Breast epithelium (tissue), 3 donors: Measurements from ENCODE around the gene LMOD1.

Experiments used
- POLR2A ChIP-seq: fragments of 450-650 bp; IDR thresholded peaks from one replicate; pipeline ENCODE4 v1.6.1; 2016; ENCODE audit warnings: antibody characterized with exemption, mild to moderate bottlenecking, moderate library complexity
- POLR2AphosphoS5 ChIP-seq, 3 donors: sonication (generic); formaldehyde crosslinking; IDR thresholded peaks; one replicate each; pipeline ENCODE4 v1.6.1; 2017; ENCODE audit warnings: antibody characterized with exemption in 3 of 3
- TF ChIP-seq, protein P1 (sequence below), 3 donors: fragments of 450-650 bp; IDR thresholded peaks; one replicate each; pipeline ENCODE4 v1.5.1; 2016 to 2017; ENCODE audit warnings: antibody characterized with exemption in 3 of 3, mild to moderate bottlenecking in 3 of 3, moderate library complexity in 3 of 3

DNA sequence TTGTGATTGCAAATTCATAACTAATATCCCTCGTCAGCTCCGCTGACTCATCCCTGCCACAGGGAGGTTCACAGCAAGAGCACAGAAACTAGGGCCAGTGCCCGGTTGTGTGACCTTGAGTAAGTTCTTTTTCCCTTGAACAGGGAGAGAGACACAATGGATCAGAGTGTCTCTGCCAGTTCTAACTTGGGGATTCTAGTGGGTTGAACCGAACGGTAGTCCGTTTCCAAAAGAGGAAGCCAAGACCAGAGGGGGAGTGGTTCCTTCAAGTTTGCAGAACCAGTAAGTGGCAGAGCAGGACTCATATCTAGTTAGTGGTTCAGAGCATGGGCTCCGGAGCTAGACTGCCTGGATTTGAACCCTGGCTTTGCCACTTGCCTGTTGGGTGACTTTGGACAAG, 62.6 kb downstream of the LMOD1 start:
- TF ChIP-seq POLR2A (no peak), POLR2AphosphoS5 (IDR thresholded peaks at IDR 0.05) (no peak)
- TF ChIP-seq, protein P1, sequence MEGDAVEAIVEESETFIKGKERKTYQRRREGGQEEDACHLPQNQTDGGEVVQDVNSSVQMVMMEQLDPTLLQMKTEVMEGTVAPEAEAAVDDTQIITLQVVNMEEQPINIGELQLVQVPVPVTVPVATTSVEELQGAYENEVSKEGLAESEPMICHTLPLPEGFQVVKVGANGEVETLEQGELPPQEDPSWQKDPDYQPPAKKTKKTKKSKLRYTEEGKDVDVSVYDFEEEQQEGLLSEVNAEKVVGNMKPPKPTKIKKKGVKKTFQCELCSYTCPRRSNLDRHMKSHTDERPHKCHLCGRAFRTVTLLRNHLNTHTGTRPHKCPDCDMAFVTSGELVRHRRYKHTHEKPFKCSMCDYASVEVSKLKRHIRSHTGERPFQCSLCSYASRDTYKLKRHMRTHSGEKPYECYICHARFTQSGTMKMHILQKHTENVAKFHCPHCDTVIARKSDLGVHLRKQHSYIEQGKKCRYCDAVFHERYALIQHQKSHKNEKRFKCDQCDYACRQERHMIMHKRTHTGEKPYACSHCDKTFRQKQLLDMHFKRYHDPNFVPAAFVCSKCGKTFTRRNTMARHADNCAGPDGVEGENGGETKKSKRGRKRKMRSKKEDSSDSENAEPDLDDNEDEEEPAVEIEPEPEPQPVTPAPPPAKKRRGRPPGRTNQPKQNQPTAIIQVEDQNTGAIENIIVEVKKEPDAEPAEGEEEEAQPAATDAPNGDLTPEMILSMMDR (IDR thresholded peaks at IDR 0.05), result no peak
